IMR-90 (cell line): ENCODE results near the gene MCF2L. TPM values are rescaled to one million over a fixed set of nuclear protein-coding genes. Genes with fewer than 3 reads are reported as not detected.

Experiments used
- ATAC-seq: fragments of 200-7000 bp; cut with Tn5 transposase; 2 replicates; pipeline ENCODE4 v1.9.1; 2020; ENCODE audit warnings: low read depth, mild to moderate bottlenecking, moderate library complexity
- BruUV-seq: library from RNA; stranded (reverse); fragments of 400-500 nt; replicated peaks from 2 replicates; lab custom pipeline; 2021; lab: Mats Ljungman, UMichigan
- CTCF ChIA-PET: fragments of 300-600 bp; formaldehyde crosslinking; extraction: SDS; loops from one replicate; lab custom pipeline; 2021; ENCODE audit warnings: antibody characterized with exemption; lab: Yijun Ruan, JAX
- POLR2A ChIA-PET: fragments of 300-600 bp; sonication (Branson Sonifier 250); formaldehyde crosslinking; loops from one replicate; lab custom pipeline; 2022; ENCODE audit warnings: antibody characterized with exemption; ENCODE audit not compliant: unreplicated experiment; lab: Charles Lee
- DNase-seq: peaks from one replicate; pipeline ENCODE4 v3.0.0; 2013
- H2AFZ ChIP-seq: replicated peaks from 2 replicates; pipeline ENCODE3; 2013; ENCODE audit warnings: low read length, mild to moderate bottlenecking; ENCODE audit not compliant: poor library complexity
- H2AK5ac ChIP-seq: 2 replicates; pipeline ENCODE4 v1.6.1; 2013; ENCODE audit warnings: low read depth, low read length, inconsistent platforms
- H2AK9ac ChIP-seq: replicated peaks from 2 replicates; pipeline ENCODE3; 2013; ENCODE audit warnings: mild to moderate bottlenecking, low read depth, low read length, moderate library complexity; ENCODE audit not compliant: poor library complexity
- H2BK120ac ChIP-seq: 2 replicates; pipeline ENCODE4 v1.6.1; 2013; ENCODE audit warnings: low read depth, low read length, inconsistent platforms
- H2BK15ac ChIP-seq: 3 replicates; pipeline ENCODE4 v1.6.1; 2013; ENCODE audit warnings: low read depth, low read length, inconsistent platforms
- H2BK20ac ChIP-seq: 2 replicates; pipeline ENCODE4 v1.6.1; 2013; ENCODE audit warnings: low read depth, mild to moderate bottlenecking, inconsistent platforms, low read length, moderate library complexity
- H2BK5ac ChIP-seq: 2 replicates; pipeline ENCODE4 v1.6.1; 2013; ENCODE audit warnings: mild to moderate bottlenecking, low read depth, low read length, inconsistent platforms; ENCODE audit not compliant: poor library complexity, severe bottlenecking
- H3K14ac ChIP-seq: replicated peaks from 2 replicates; pipeline ENCODE4 v1.6.1; 2013; ENCODE audit warnings: low read depth, low read length, inconsistent platforms
- H3K18ac ChIP-seq: 2 replicates; pipeline ENCODE4 v1.6.1; 2013; ENCODE audit warnings: low read depth, low read length, control low read depth
- H3K23ac ChIP-seq: 2 replicates; pipeline ENCODE4 v1.6.1; 2013; ENCODE audit warnings: low read depth, low read length, inconsistent platforms
- H3K27ac ChIP-seq: 2 replicates; pipeline ENCODE4 v1.5.1; 2013; ENCODE audit warnings: mild to moderate bottlenecking, control low read depth, low read length; ENCODE audit not compliant: insufficient read depth
- H3K27me3 ChIP-seq: 2 replicates; pipeline ENCODE4 v1.6.1; 2013; ENCODE audit warnings: low read length; ENCODE audit not compliant: control insufficient read depth, insufficient read depth
- H3K36me3 ChIP-seq: 2 replicates; pipeline ENCODE4 v1.6.1; 2013; ENCODE audit warnings: low read length, mixed read lengths; ENCODE audit not compliant: control insufficient read depth, insufficient read depth
- H3K4ac ChIP-seq: 2 replicates; pipeline ENCODE4 v1.6.1; 2013; ENCODE audit warnings: low read depth, low read length, inconsistent platforms
- H3K4me1 ChIP-seq: 2 replicates; pipeline ENCODE4 v1.6.1; 2013; ENCODE audit warnings: low read length, mixed read lengths; ENCODE audit not compliant: control insufficient read depth, insufficient read depth
- H3K4me2 ChIP-seq: 2 replicates; pipeline ENCODE4 v1.6.1; 2013; ENCODE audit warnings: low read depth, mild to moderate bottlenecking, control low read depth, low read length, moderate library complexity
- H3K4me3 ChIP-seq: 2 replicates; pipeline ENCODE4 v1.5.1; 2013; ENCODE audit warnings: low read depth, mild to moderate bottlenecking, control low read depth, low read length, moderate library complexity; ENCODE audit not compliant: insufficient read depth
- H3K56ac ChIP-seq: 2 replicates; pipeline ENCODE4 v1.6.1; 2013; ENCODE audit warnings: low read length, inconsistent platforms; ENCODE audit not compliant: insufficient read depth; ENCODE audit errors: extremely low read depth
- H3K79me1 ChIP-seq, 2 experiments: 2 replicates each; pipeline ENCODE4 v1.6.1; 2013; ENCODE audit warnings: low read length in 2 of 2, inconsistent platforms in 1 of 2, low read depth in 1 of 2
- H3K9ac ChIP-seq: 2 replicates; pipeline ENCODE4 v1.6.1; 2013; ENCODE audit warnings: low read depth, low read length, control low read depth
- H3K9me1 ChIP-seq: 2 replicates; pipeline ENCODE4 v1.6.1; 2013; ENCODE audit warnings: low read length, inconsistent platforms; ENCODE audit not compliant: insufficient read depth
- H3K9me3 ChIP-seq: 2 replicates; pipeline ENCODE4 v1.6.1; 2013; ENCODE audit warnings: low read length; ENCODE audit not compliant: control insufficient read depth, insufficient read depth
- H4K20me1 ChIP-seq: 2 replicates; pipeline ENCODE4 v1.6.1; 2013; ENCODE audit warnings: low read length, inconsistent platforms; ENCODE audit not compliant: insufficient read depth
- H4K5ac ChIP-seq: 2 replicates; pipeline ENCODE4 v1.6.1; 2013; ENCODE audit warnings: mild to moderate bottlenecking, low read depth, low read length, control low read depth
- H4K8ac ChIP-seq, 2 experiments: 2 replicates each; pipeline ENCODE4 v1.6.1; 2013; ENCODE audit warnings: low read depth in 2 of 2, low read length in 2 of 2, control low read depth in 1 of 2, inconsistent platforms in 1 of 2
- H4K91ac ChIP-seq: 2 replicates; pipeline ENCODE4 v1.6.1; 2013; ENCODE audit warnings: low read depth, low read length, inconsistent platforms; ENCODE audit not compliant: insufficient read depth
- BHLHE40 ChIP-seq: fragments of 150-350 bp; IDR thresholded peaks from 2 replicates; pipeline ENCODE4 v1.6.1; 2016; ENCODE audit warnings: mild to moderate bottlenecking, low read depth, low read length
- CEBPB ChIP-seq: IDR thresholded peaks from 2 replicates; pipeline ENCODE4 v1.6.1; 2012; ENCODE audit warnings: low read depth, low read length, improper control_type of control experiment
- CTCF ChIP-seq: conservative IDR thresholded peaks from 2 replicates; pipeline ENCODE4 v1.5.1; 2012; ENCODE audit warnings: mild to moderate bottlenecking, low read depth, low read length, improper control_type of control experiment
- ELK1 ChIP-seq: fragments of 150-350 bp; IDR thresholded peaks from 2 replicates; pipeline ENCODE4 v1.6.1; 2016; ENCODE audit warnings: low read depth, mild to moderate bottlenecking, low read length, moderate library complexity, borderline replicate concordance
- FOS ChIP-seq: fragments of 150-350 bp; IDR thresholded peaks from 2 replicates; pipeline ENCODE4 v1.6.1; 2016; ENCODE audit warnings: low read depth, low read length
- MAZ ChIP-seq: IDR thresholded peaks from 2 replicates; pipeline ENCODE4 v1.6.1; 2012; ENCODE audit warnings: low read depth, mild to moderate bottlenecking, low read length, improper control_type of control experiment, moderate library complexity, borderline replicate concordance
- MXI1 ChIP-seq: IDR thresholded peaks from 2 replicates; pipeline ENCODE4 v1.6.1; 2012; ENCODE audit warnings: low read depth, mild to moderate bottlenecking, low read length, moderate library complexity, borderline replicate concordance
- NFE2L2 ChIP-seq: fragments of 150-350 bp; IDR thresholded peaks from 2 replicates; pipeline ENCODE4 v1.6.1; 2016; ENCODE audit warnings: low read depth, mild to moderate bottlenecking, low read length
- POLR2A ChIP-seq: IDR thresholded peaks from 2 replicates; pipeline ENCODE4 v1.6.1; 2012; ENCODE audit warnings: mild to moderate bottlenecking, low read depth, low read length
- RCOR1 ChIP-seq: IDR thresholded peaks from 2 replicates; pipeline ENCODE4 v1.6.1; 2012; ENCODE audit warnings: mild to moderate bottlenecking, low read length, improper control_type of control experiment; ENCODE audit not compliant: insufficient replicate concordance
- RFX5 ChIP-seq: IDR thresholded peaks from 2 replicates; pipeline ENCODE4 v1.8.0; 2012; ENCODE audit warnings: low read depth, mild to moderate bottlenecking, low read length, moderate library complexity
- SMC3 ChIP-seq: fragments of 150-350 bp; IDR thresholded peaks from 2 replicates; pipeline ENCODE4 v1.6.1; 2016; ENCODE audit warnings: low read depth, mild to moderate bottlenecking, antibody characterized with exemption, low read length, moderate library complexity
- WGBS, 2 experiments: methylation state at CpG; one replicate each; pipeline versions ENCODE4 v1.1.5 to v1.1.7; 2013; ENCODE audit warnings: missing lambda C conversion rate in 2 of 2; ENCODE audit not compliant: insufficient read length in 1 of 2; ENCODE audit errors: extremely low coverage in 2 of 2; 5-methylcytosine and 5-hydroxymethylcytosine counted together
- dilution Hi-C: fragments of 300-500 bp; cut with HindIII; formaldehyde crosslinking; loops from one replicate; pipeline ENCODE4 v1.14.3; 2018; ENCODE audit warnings: low sequenced_read_pairs; ENCODE audit not compliant: unreplicated experiment
- in situ Hi-C: fragments of 300-500 bp; cut with MboI; formaldehyde crosslinking; loops from 3 replicates; pipeline ENCODE4 v1.14.3; 2019; ENCODE audit warnings: low sequenced_read_pairs, inconsistent platforms, mixed read lengths
- intact Hi-C: fragments of 100-400 bp; cut with micrococcal nuclease; formaldehyde crosslinking; loops from 2 replicates; pipeline ENCODE4 v1.10.0; 2022
- polyA plus RNA-seq, 3 experiments: library from polyadenylated mRNA; depleted of rRNA; stranded (reverse); fragments of >200 nt; gene quantifications; 2 replicates each; pipeline ENCODE4 v1.2.3, GENCODE V29; 2012; ENCODE audit warnings: low replicate concordance in 1 of 3
- total RNA-seq: library from RNA; depleted of rRNA; stranded (reverse); fragments of >200 nt; gene quantifications from 2 replicates; pipeline ENCODE4 v1.2.3, GENCODE V29; 2012

The MCF2L gene
- total and polyA plus RNA-seq, 2 of the 4 experiments (the other 2 are of a cell fraction): 0.18 TPM; not detected in 1

- intact Hi-C loops (no loop called here), in situ Hi-C loops (no loop called here), dilution Hi-C loops (no loop called here)
- H2BK20ac ChIP-seq: no peak overlapping the region
- ChIA-PET POLR2A (no interaction called here), CTCF (interaction anchor here (1.0 kb wide), 1 partner anchor 12 kb away, joined by 4 read pairs; no protein-coding TSS in a partner anchor)
- no peak overlapping the region for H3K4ac ChIP-seq
- H2AFZ ChIP-seq: no peak overlapping the region
- H4K91ac ChIP-seq: no peak overlapping the region
- no peak overlapping the region for H2BK5ac ChIP-seq
- no peak overlapping the region for H3K4me3 ChIP-seq
- no peaks in the 10 kb centered on the region for H3K4me1 ChIP-seq
- no peak overlapping the region for H2AK5ac ChIP-seq
- no peak overlapping the region for H4K5ac ChIP-seq
- no peak overlapping the region for H3K23ac ChIP-seq
- H3K9me1 ChIP-seq: no peaks in the 10 kb centered on the region; the same call in 1 of the 2 replicates
- no peaks in the 10 kb centered on the region for H3K9me3 ChIP-seq
- 92% methylated on average over 5 of the region's 12 CpGs; no CpG with 5 or more reads in 1 of the 2 experiments for WGBS, 2 experiments
- H3K27me3 ChIP-seq: 0 out of 2 replicates have a peak, but pooled peaks cover 2% of the 10 kb centered on the region
- no peaks in the 10 kb centered on the region for H3K36me3 ChIP-seq
- no peak overlapping the region for H2AK9ac ChIP-seq
- no peak overlapping the region for H3K9ac ChIP-seq
- H3K79me1 ChIP-seq: no peaks in the 10 kb centered on the region
- H3K18ac ChIP-seq: no peak overlapping the region
- H2BK15ac ChIP-seq: no peak overlapping the region
- ATAC-seq: no peak
- H3K56ac ChIP-seq: no peak overlapping the region
- H3K14ac ChIP-seq: no peak overlapping the region
- TF ChIP-seq ELK1 (no peak), NFE2L2 (no peak), RFX5 (no peak), POLR2A (no peak), CEBPB (no peak), MXI1 (no peak), CTCF (no peak), BHLHE40 (no peak), FOS (no peak), MAZ (no peak), RCOR1 (no peak), SMC3 (no peak)
- no peak overlapping the region for H4K8ac ChIP-seq
- DNase-seq: no peak
- H3K4me2 ChIP-seq: no peak overlapping the region
- H4K20me1 ChIP-seq: no peaks in the 10 kb centered on the region
- H3K27ac ChIP-seq: no peak overlapping the region
- BruUV-seq: no TSS peak
- no peak overlapping the region for H2BK120ac ChIP-seq
Observed at GRCh38 chr13:113145496-113145895, 176.5 kb downstream of the MCF2L start.
